SK-MEL-5 (cell line): ENCODE results near the gene IL4. TPM values are rescaled to one million over a fixed set of nuclear protein-coding genes. Genes with fewer than 3 reads are reported as not detected.

Experiments
- total RNA-seq: library from RNA; depleted of rRNA; stranded (reverse); fragments of >200 nt; shearing (Covaris generic); gene quantifications from 2 replicates; pipeline ENCODE4 v1.2.3, GENCODE V29; 2014; rRNA removed

Gene IL4
- total RNA-seq, 1 experiment from 2014 or later = not detected

Other genes with a start within 250 kb of the IL4 start
- 1.2 and 1.8 TPM in 2 replicates for gene IRF1, start 183.2 kb upstream of the IL4 start, total RNA-seq
- not detected in 2 replicates for gene IL5, start 130.5 kb upstream of the IL4 start, total RNA-seq
- gene RAD50, start 117.0 kb upstream of the IL4 start, total RNA-seq = 24.5 and 27.8 TPM in 2 replicates
- gene IL13, start 15.8 kb upstream of the IL4 start, total RNA-seq = not detected in 2 replicates
- 6.7 and 10.9 TPM in 2 replicates for gene KIF3A, start 63.6 kb downstream of the IL4 start, total RNA-seq
- not detected in 2 replicates for gene CCNI2, start 73.4 kb downstream of the IL4 start, total RNA-seq
- 20.4 and 21.4 TPM in 2 replicates for gene SEPTIN8, start 103.2 kb downstream of the IL4 start, total RNA-seq
- gene SOWAHA, start 139.3 kb downstream of the IL4 start, total RNA-seq = not detected in 2 replicates
- gene SHROOM1, start 156.7 kb downstream of the IL4 start, total RNA-seq = 0.53 and 1.1 TPM in 2 replicates
- gene GDF9, start 192.5 kb downstream of the IL4 start, total RNA-seq = 0.11 and 0.13 TPM in 2 replicates
- gene UQCRQ, start 192.7 kb downstream of the IL4 start, total RNA-seq = 261 and 267 TPM in 2 replicates
- gene LEAP2, start 199.7 kb downstream of the IL4 start, total RNA-seq = 1.1 and 1.9 TPM in 2 replicates